HEK293 (cell line): ENCODE results near the gene KREMEN2.

ENCODE experiments used
- CTCF ChIA-PET: fragments of 350-600 bp; formaldehyde crosslinking; extraction: SDS; loops from one replicate; lab custom pipeline; 2021; ENCODE audit warnings: antibody characterized with exemption; lab: Yijun Ruan, JAX
- POLR2A ChIA-PET: fragments of 300-600 bp; formaldehyde crosslinking; extraction: SDS; loops from one replicate; lab custom pipeline; 2020; ENCODE audit warnings: antibody characterized with exemption, inconsistent platforms; lab: Yijun Ruan, JAX
- H3K27ac ChIP-seq: fragments of 200-500 bp; sonication (Bioruptor generic); 2 replicates; pipeline ENCODE4 v1.5.1; 2014; ENCODE audit warnings: low read depth, low read length, control low read depth, inconsistent platforms; ENCODE audit errors: extremely low read depth
- H3K36me3 ChIP-seq, 2 experiments: fragments of 200-500 bp in 1 of 2; sonication (Bioruptor generic) in 1 of 2; 1 replicate in 1 of 2; 2 replicates in 1 of 2; pipeline ENCODE4 v1.5.1; 2014 to 2017; ENCODE audit warnings: inconsistent platforms in 2 of 2, low read length in 2 of 2; ENCODE audit not compliant: control insufficient read depth in 2 of 2, insufficient read depth in 1 of 2
- H3K4me1 ChIP-seq: fragments of 200-500 bp; sonication (Bioruptor generic); 2 replicates; pipeline ENCODE4 v1.5.1; 2014; ENCODE audit warnings: mild to moderate bottlenecking, low read length, inconsistent platforms; ENCODE audit not compliant: control insufficient read depth, insufficient read depth
- H3K4me3 ChIP-seq: 2 replicates; pipeline ENCODE4 v1.5.1; 2011; ENCODE audit warnings: low read depth, mild to moderate bottlenecking, control low read depth, low read length, moderate library complexity
- H3K9me3 ChIP-seq: fragments of 200-500 bp; sonication (Bioruptor generic); 2 replicates; pipeline ENCODE4 v1.5.1; 2014; ENCODE audit warnings: low read depth, low read length, inconsistent platforms; ENCODE audit not compliant: control insufficient read depth, insufficient read depth
- ELK4 ChIP-seq: IDR thresholded peaks from 2 replicates; pipeline ENCODE4 v1.6.1; 2011; ENCODE audit warnings: mild to moderate bottlenecking, low read depth, low read length, borderline replicate concordance
- GLIS2 ChIP-seq: fragments of 450-650 bp; formaldehyde crosslinking; IDR thresholded peaks from 2 replicates; pipeline ENCODE4 v1.5.1; 2016; ENCODE audit warnings: missing biosample characterization, missing genetic modification characterization
- HOXA7 ChIP-seq: sonication (generic); formaldehyde crosslinking; IDR thresholded peaks from 2 replicates; pipeline ENCODE4 v1.8.1; 2022; ENCODE audit warnings: missing genetic modification reagents, borderline replicate concordance
- PRDM10 ChIP-seq: fragments of 450-650 bp; formaldehyde crosslinking; IDR thresholded peaks from 2 replicates; pipeline ENCODE4 v1.5.1; 2016; ENCODE audit warnings: missing biosample characterization, missing genetic modification characterization
- SP3 ChIP-seq: fragments of 450-650 bp; formaldehyde crosslinking; IDR thresholded peaks from 2 replicates; pipeline ENCODE4 v1.5.1; 2016; ENCODE audit warnings: missing biosample characterization, missing genetic modification characterization
- SP7 ChIP-seq: fragments of 450-650 bp; formaldehyde crosslinking; IDR thresholded peaks from 2 replicates; pipeline ENCODE4 v1.5.1; 2016; ENCODE audit warnings: missing biosample characterization, missing genetic modification characterization
- TCF7L2 ChIP-seq: IDR thresholded peaks from 2 replicates; pipeline ENCODE4 v1.6.1; 2011; ENCODE audit warnings: low read depth, mild to moderate bottlenecking, inconsistent platforms, low read length, moderate library complexity, borderline replicate concordance
- ZBTB1 ChIP-seq: fragments of 450-650 bp; formaldehyde crosslinking; IDR thresholded peaks from 2 replicates; pipeline ENCODE4 v1.5.1; 2016; ENCODE audit warnings: missing biosample characterization, missing genetic modification characterization
- ZFHX2 ChIP-seq: fragments of 450-650 bp; formaldehyde crosslinking; conservative IDR thresholded peaks from 2 replicates; pipeline ENCODE4 v1.5.1; 2016; ENCODE audit warnings: missing biosample characterization, missing genetic modification characterization
- ZNF157 ChIP-seq: fragments of 450-650 bp; formaldehyde crosslinking; IDR thresholded peaks from 2 replicates; pipeline ENCODE4 v1.5.1; 2016; ENCODE audit warnings: missing biosample characterization, missing genetic modification characterization
- ZNF221 ChIP-seq: fragments of 450-650 bp; formaldehyde crosslinking; IDR thresholded peaks from 2 replicates; pipeline ENCODE4 v1.5.1; 2017; ENCODE audit warnings: missing biosample characterization, missing genetic modification characterization, borderline replicate concordance
- ZNF24 ChIP-seq: fragments of 450-650 bp; formaldehyde crosslinking; IDR thresholded peaks from 2 replicates; pipeline ENCODE4 v1.5.1; 2016; ENCODE audit warnings: missing biosample characterization, missing genetic modification characterization
- ZNF394 ChIP-seq: fragments of 450-650 bp; formaldehyde crosslinking; IDR thresholded peaks from 2 replicates; pipeline ENCODE4 v1.5.1; 2016; ENCODE audit warnings: missing biosample characterization, missing genetic modification characterization, mild to moderate bottlenecking, moderate library complexity, borderline replicate concordance
- ZNF488 ChIP-seq: fragments of 450-650 bp; formaldehyde crosslinking; IDR thresholded peaks from 2 replicates; pipeline ENCODE4 v1.5.1; 2016; ENCODE audit warnings: missing biosample characterization, missing genetic modification characterization
- ZNF501 ChIP-seq: fragments of 450-650 bp; formaldehyde crosslinking; IDR thresholded peaks from 2 replicates; pipeline ENCODE4 v1.5.1; 2016; ENCODE audit warnings: missing biosample characterization, missing genetic modification characterization
- ZNF514 ChIP-seq: fragments of 450-650 bp; formaldehyde crosslinking; IDR thresholded peaks from 2 replicates; pipeline ENCODE4 v1.5.1; 2016; ENCODE audit warnings: missing biosample characterization, missing genetic modification characterization
- ZNF558 ChIP-seq: fragments of 450-650 bp; formaldehyde crosslinking; IDR thresholded peaks from 2 replicates; pipeline ENCODE4 v1.5.1; 2016; ENCODE audit warnings: missing biosample characterization, missing genetic modification characterization
- ZNF580 ChIP-seq: fragments of 450-650 bp; formaldehyde crosslinking; IDR thresholded peaks from 2 replicates; pipeline ENCODE4 v1.5.1; 2016; ENCODE audit warnings: missing biosample characterization, missing genetic modification characterization
- ZNF585B ChIP-seq: fragments of 450-650 bp; formaldehyde crosslinking; IDR thresholded peaks from 2 replicates; pipeline ENCODE4 v1.5.1; 2016; ENCODE audit warnings: missing biosample characterization, missing genetic modification characterization
- ZNF747 ChIP-seq: fragments of 450-650 bp; formaldehyde crosslinking; IDR thresholded peaks from 2 replicates; pipeline ENCODE4 v1.5.1; 2016; ENCODE audit warnings: missing biosample characterization, missing genetic modification characterization
- ZNF777 ChIP-seq: fragments of 450-650 bp; formaldehyde crosslinking; IDR thresholded peaks from 2 replicates; pipeline ENCODE4 v1.5.1; 2017; ENCODE audit warnings: missing biosample characterization, missing genetic modification characterization, borderline replicate concordance
- ZXDB ChIP-seq: fragments of 450-650 bp; formaldehyde crosslinking; IDR thresholded peaks from 2 replicates; pipeline ENCODE4 v1.5.1; 2016; ENCODE audit warnings: missing biosample characterization, missing genetic modification characterization
- TF ChIP-seq, protein P1 (sequence below): fragments of 450-650 bp; formaldehyde crosslinking; IDR thresholded peaks from 2 replicates; pipeline ENCODE4 v1.5.1; 2016; ENCODE audit warnings: missing biosample characterization, missing genetic modification characterization
- TF ChIP-seq, protein P2 (sequence below): fragments of 450-650 bp; formaldehyde crosslinking; IDR thresholded peaks from 2 replicates; pipeline ENCODE4 v1.5.1; 2016; ENCODE audit warnings: missing biosample characterization, missing genetic modification characterization, borderline replicate concordance

The KREMEN2 gene

GRCh38 chr16:2987286-2987685 is 23.2 kb downstream of the KREMEN2 start:
- CTCF ChIA-PET, result interaction anchor here (0.8 to 1.0 kb wide), 3 partner anchors 25 to 60 kb away, joined by 3 to 7 read pairs (median 3); no protein-coding TSS in a partner anchor
- H3K27ac ChIP-seq, result no peak overlapping the region
- no peaks in the 10 kb centered on the region for H3K36me3 ChIP-seq
- no peaks in the 10 kb centered on the region for H3K9me3 ChIP-seq
- no peak overlapping the region for H3K4me3 ChIP-seq
- H3K4me1 ChIP-seq, result no peaks in the 10 kb centered on the region; the same call in 1 of the 2 replicates
- POLR2A ChIA-PET, result interaction anchor here (1.1 kb wide), 1 partner anchor 42 kb away, joined by 9 read pairs; no protein-coding TSS in a partner anchor
- TF ChIP-seq GLIS2 (tag by site-specific recombination), result no peak
- no peak for TF ChIP-seq ZNF221 (tag by site-specific recombination)
- no peak for TF ChIP-seq ZNF157 (tag by site-specific recombination)
- TF ChIP-seq ZNF488 (tag by site-specific recombination), result no peak
- TF ChIP-seq ZBTB1, result no peak

DNA sequence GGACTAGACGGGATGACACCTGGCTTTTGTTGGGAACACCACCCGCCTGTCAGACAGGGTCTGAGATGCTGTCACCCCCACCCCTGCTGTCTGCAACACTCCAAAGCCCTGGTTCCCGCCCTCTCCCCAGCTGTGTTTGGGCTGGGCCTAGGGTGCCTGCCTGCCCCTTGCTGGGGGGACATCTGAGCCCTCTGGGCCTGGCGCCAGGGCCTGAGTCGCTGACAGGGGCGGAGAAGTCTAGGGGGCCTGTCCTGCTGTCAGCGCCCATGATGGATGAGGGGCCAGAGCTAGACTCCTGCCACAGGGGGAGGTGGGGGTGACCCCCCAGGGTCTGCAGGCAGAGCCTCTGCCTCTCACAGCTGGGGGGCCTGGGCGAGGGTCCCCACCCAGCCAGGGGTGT is 23.8 kb downstream of the KREMEN2 start:
- CTCF ChIA-PET, result interaction anchor here (0.8 to 1.3 kb wide), 4 partner anchors 25 to 61 kb away, joined by 3 to 7 read pairs (median 3); no protein-coding TSS in a partner anchor
- Histone ChIP-seq H3K9me3 (no peaks in the 10 kb centered on the region), H3K4me3 (no peak overlapping the region), H3K27ac (no peak overlapping the region), H3K36me3 (no peaks in the 10 kb centered on the region), H3K4me1 (no peaks in the 10 kb centered on the region; the same call in 1 of the 2 replicates)
- POLR2A ChIA-PET, result interaction anchor here (1.1 kb wide), 1 partner anchor 41 kb away, joined by 9 read pairs; no protein-coding TSS in a partner anchor
- TF ChIP-seq PRDM10 (tag by site-specific recombination) (peak; percentile 57), ZXDB (tag by site-specific recombination) (no peak), ZNF394 (no peak), TCF7L2 (no peak), ZNF747 (tag by site-specific recombination) (no peak), ZFHX2 (peak; percentile 42), ZNF514 (tag by site-specific recombination) (no peak), SP3 (tag by site-specific recombination) (peak; percentile 35; the same call in 1 of the 2 replicates), ZNF24 (tag by site-specific recombination) (0 out of 2 replicates have a peak, but pooled peaks have one; percentile 16), SP7 (tag by site-specific recombination) (peak; percentile 85), ELK4 (no peak), ZNF580 (tag by site-specific recombination) (no peak), ZNF585B (tag by site-specific recombination) (no peak), HOXA7 (no peak), ZNF558 (tag by site-specific recombination) (no peak), ZNF221 (tag by site-specific recombination) (no peak), ZNF777 (tag by site-specific recombination) (no peak), ZNF501 (no peak)
- TF ChIP-seq, protein P1, sequence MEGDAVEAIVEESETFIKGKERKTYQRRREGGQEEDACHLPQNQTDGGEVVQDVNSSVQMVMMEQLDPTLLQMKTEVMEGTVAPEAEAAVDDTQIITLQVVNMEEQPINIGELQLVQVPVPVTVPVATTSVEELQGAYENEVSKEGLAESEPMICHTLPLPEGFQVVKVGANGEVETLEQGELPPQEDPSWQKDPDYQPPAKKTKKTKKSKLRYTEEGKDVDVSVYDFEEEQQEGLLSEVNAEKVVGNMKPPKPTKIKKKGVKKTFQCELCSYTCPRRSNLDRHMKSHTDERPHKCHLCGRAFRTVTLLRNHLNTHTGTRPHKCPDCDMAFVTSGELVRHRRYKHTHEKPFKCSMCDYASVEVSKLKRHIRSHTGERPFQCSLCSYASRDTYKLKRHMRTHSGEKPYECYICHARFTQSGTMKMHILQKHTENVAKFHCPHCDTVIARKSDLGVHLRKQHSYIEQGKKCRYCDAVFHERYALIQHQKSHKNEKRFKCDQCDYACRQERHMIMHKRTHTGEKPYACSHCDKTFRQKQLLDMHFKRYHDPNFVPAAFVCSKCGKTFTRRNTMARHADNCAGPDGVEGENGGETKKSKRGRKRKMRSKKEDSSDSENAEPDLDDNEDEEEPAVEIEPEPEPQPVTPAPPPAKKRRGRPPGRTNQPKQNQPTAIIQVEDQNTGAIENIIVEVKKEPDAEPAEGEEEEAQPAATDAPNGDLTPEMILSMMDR, result no peak
- TF ChIP-seq, protein P2, sequence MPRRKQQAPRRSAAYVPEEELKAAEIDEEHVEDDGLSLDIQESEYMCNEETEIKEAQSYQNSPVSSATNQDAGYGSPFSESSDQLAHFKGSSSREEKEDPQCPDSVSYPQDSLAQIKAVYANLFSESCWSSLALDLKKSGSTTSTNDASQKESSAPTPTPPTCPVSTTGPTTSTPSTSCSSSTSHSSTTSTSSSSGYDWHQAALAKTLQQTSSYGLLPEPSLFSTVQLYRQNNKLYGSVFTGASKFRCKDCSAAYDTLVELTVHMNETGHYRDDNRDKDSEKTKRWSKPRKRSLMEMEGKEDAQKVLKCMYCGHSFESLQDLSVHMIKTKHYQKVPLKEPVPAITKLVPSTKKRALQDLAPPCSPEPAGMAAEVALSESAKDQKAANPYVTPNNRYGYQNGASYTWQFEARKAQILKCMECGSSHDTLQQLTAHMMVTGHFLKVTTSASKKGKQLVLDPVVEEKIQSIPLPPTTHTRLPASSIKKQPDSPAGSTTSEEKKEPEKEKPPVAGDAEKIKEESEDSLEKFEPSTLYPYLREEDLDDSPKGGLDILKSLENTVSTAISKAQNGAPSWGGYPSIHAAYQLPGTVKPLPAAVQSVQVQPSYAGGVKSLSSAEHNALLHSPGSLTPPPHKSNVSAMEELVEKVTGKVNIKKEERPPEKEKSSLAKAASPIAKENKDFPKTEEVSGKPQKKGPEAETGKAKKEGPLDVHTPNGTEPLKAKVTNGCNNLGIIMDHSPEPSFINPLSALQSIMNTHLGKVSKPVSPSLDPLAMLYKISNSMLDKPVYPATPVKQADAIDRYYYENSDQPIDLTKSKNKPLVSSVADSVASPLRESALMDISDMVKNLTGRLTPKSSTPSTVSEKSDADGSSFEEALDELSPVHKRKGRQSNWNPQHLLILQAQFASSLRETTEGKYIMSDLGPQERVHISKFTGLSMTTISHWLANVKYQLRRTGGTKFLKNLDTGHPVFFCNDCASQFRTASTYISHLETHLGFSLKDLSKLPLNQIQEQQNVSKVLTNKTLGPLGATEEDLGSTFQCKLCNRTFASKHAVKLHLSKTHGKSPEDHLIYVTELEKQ (tag by site-specific recombination), result no peak
